HG03280 (cell line): ENCODE data around the gene CDC14A.
A peak's percentile ranks its signal among the peaks of the same experiment; 100 is the strongest.
"Not testable (repeated sequence)": the region's sequence is repeated elsewhere in the genome, so short reads cannot be mapped to it uniquely, and the experiment has no call there.

Source experiments
- ATAC-seq: cut with Tn5 transposase; IDR thresholded peaks from one replicate; pipeline ENCODE4 v1.9.1; 2021; ENCODE audit warnings: mild to moderate bottlenecking, moderate library complexity; ENCODE audit not compliant: unreplicated experiment

Gene CDC14A

GRCh38 chr1:100352267-100353070 is at the start of gene CDC14A:
Gene CDC14A, plus strand, starts transcription at chr1:100352506. Its CDS starts 449 bp downstream, at chr1:100352955.
- peak; percentile 61 for ATAC-seq

- ATAC-seq: no peak
Measured at GRCh38 chr1:100302739-100303138, 49.6 kb upstream of the CDC14A start.

- ATAC-seq: no peak
Measured at GRCh38 chr1:100304227-100304626, 48.1 kb upstream of the CDC14A start.

GRCh38 chr1:100304921-100305320 is 47.4 kb upstream of the CDC14A start:
- ATAC-seq: no peak

- ATAC-seq: no peak
Measured at GRCh38 chr1:100305954-100306353, 46.4 kb upstream of the CDC14A start.

GRCh38 chr1:100306735-100307313 is 45.5 kb upstream of the CDC14A start:
- no peak for ATAC-seq

GRCh38 chr1:100308777-100309176 is 43.5 kb upstream of the CDC14A start:
- ATAC-seq: no peak

- no peak for ATAC-seq
Measured at GRCh38 chr1:100309863-100310262, 42.4 kb upstream of the CDC14A start.

- ATAC-seq: no peak
Measured at GRCh38 chr1:100313382-100313781, 38.9 kb upstream of the CDC14A start.

- no peak for ATAC-seq
Measured at GRCh38 chr1:100316622-100317021, 35.7 kb upstream of the CDC14A start.

GRCh38 chr1:100320311-100321099 is 31.8 kb upstream of the CDC14A start:
- ATAC-seq: no peak

GRCh38 chr1:100321100-100321493 is 31.2 kb upstream of the CDC14A start:
- no peak for ATAC-seq

- no peak for ATAC-seq
Measured at GRCh38 chr1:100321506-100321905, 30.8 kb upstream of the CDC14A start.

GRCh38 chr1:100322436-100323211 is 29.7 kb upstream of the CDC14A start:
- no peak for ATAC-seq

GRCh38 chr1:100323419-100324106 is 28.7 kb upstream of the CDC14A start:
- no peak for ATAC-seq

- ATAC-seq: no peak
Measured at GRCh38 chr1:100325415-100326324, 26.6 kb upstream of the CDC14A start.

GRCh38 chr1:100326325-100326670 is 26.0 kb upstream of the CDC14A start:
- ATAC-seq: not testable (repeated sequence)

GRCh38 chr1:100328133-100328532 is 24.2 kb upstream of the CDC14A start:
- ATAC-seq: no peak

- not testable (repeated sequence) for ATAC-seq
Measured at GRCh38 chr1:100331146-100331545, 21.2 kb upstream of the CDC14A start.
